RCC 7860 (cell line): ENCODE results near the gene CFAP52.
"Not testable (repeated sequence)": the region's sequence is repeated elsewhere in the genome, so short reads cannot be mapped to it uniquely, and the experiment has no call there.

Experiments used
- DNase-seq: peaks from one replicate; pipeline ENCODE4 v3.0.0-alpha.2; 2015; ENCODE audit warnings: low spot score
- FAIRE-seq: peaks from 2 replicates; lab custom pipeline; 2012; peaks lifted over from hg19 to GRCh38; lab: Jason Lieb, UNC

CFAP52 gene

DNA sequence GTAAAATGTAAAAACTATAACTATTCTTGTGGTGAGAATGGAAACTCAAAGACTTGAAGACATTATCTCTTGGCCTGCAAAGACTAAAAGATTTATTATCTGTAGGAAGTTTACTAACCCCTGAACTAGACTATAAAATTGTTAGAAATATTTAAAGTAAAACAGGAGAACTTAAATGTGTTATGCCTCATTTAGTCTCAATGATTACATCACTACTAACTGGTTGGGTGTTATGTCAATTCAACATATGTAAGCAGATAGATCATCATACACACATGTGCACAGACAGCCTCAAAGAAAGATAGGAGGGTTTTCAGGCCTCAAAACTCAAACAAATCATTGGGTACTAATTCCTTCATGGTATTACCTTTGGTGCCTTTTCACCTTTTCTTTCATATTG, 8.4 kb upstream of the CFAP52 start:
- no peak for FAIRE-seq
- DNase-seq: no peak

DNA sequence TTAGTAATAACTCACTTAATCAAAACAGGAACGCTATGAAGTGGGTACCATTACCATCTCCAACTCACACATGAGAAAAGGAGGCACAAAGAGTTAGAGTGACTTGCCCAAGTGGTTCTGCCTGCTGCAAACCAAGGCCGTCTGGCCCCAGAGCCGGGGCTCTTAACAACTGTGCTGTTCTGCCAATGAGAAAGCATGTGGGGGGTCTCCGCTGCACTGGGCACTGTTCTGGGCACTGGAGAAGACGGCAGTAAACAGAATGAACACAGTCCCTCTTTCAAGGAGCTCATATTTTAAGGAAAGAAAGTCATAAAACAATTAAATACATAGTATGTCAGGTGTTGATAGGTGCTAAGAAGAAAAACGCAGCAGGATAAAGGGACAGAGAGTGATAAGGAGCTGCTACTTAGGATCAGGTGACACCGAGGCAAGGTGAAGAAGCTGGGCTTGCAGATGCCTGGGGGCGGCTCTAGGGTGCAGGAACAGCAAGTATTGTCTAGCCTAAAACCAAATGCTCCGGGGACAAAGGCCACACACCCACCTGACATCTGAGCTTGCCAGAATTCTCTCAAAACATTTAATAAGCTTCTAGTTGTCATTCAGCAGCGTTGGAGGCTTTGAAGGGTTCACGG, 7.4 kb upstream of the CFAP52 start:
- no peak for FAIRE-seq
- no peak for DNase-seq

DNA sequence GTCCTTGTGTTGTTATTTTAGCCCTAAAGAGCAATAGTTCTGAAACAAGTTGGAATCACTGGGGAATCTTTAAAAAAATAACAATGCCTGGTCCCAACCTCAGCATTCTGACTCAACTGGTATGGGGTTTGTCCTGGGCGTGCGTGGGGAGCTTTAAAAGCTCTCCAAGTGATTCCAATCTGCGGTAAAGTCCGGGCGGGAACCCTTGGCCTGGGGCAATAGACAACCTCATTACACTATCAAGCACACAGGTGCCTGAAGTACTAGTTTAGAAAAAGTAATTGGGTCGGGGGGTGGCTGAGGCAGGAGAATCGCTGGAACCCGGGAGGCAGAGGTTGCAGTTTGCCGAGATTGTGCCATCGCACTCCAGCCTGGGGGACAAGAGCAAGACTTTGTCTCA, 5.2 kb upstream of the CFAP52 start:
- FAIRE-seq: no peak
- DNase-seq: no peak

DNA sequence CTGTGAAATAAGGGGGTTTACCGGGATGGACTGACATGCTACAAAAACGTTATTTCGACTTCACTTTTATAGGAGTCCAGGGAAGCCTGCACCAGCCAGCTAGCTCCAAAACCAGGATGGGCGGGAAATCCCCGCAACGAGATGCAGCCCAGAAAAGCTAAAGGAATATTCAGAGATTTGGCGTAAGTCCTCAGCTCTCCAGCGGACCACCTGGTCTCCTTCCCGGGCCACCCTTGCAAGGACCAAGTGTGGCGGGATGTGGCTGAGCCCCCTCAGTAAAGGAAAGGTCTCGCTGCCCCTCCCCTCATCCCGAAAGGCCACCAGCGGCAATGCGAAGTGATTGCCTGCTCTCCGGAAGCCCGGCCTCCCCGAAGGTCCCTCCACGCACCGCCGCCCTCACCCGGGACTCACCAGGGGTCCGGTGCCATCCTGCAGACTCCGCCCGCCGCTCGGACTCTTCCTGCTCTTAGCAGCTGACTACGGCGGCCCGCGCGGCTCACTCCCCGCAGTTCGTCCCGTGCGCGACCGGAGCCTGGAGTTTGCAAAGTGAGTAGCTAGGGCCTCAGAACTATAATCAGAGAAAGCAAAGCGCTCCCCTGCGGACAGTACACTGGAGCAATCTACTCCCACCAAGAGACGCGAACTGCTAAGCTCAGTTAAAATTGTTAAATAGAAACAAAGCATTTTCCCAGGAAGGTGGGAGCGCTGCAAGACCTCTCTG, 901 bp upstream of the CFAP52 start, which contains the start of gene STX8:
TSS of gene STX8 (minus strand) at position 440 of the 721 bp plus-strand sequence. CDS start at position 428, 12 bp downstream.
- FAIRE-seq (peak; percentile 69), DNase-seq (peak; percentile 86)

- FAIRE-seq (no peak), DNase-seq (no peak)
Measured at GRCh38 chr17:9577373-9577709, 899 bp downstream of the CFAP52 start.

DNA sequence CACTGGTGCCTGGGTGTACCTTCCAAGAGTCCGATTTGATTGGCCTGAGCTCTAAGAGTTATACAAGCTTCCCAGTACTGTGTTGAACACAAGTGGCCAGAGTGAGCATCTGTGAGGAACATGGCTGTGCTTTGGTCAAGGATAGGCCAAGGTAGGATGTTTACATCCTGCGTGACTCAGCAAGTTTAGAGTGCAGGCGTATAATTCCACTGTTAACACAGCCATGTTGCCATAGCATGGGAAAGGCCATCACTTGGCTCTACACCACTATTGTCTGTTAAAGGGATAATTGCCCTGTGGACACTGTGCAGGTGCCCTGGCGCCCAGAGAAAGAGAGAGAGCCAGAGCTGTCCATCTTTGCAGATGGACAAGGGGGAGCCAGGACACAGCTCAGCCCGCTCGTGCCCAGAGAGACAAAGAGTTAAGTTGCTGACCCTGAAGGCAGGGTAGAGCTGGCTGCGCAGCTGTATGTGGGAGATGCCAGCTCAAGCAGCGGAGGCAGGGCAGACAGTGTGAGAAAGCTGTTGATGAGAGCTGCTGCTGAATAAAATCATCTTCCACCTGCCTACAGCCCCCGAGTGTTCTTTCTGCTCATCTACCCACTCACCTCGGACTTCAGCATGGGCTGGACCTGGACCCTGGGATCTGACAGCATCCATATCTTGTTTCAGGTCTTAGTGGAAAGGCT, 11.7 kb downstream of the CFAP52 start:
- no peak for FAIRE-seq
- DNase-seq: no peak

DNA sequence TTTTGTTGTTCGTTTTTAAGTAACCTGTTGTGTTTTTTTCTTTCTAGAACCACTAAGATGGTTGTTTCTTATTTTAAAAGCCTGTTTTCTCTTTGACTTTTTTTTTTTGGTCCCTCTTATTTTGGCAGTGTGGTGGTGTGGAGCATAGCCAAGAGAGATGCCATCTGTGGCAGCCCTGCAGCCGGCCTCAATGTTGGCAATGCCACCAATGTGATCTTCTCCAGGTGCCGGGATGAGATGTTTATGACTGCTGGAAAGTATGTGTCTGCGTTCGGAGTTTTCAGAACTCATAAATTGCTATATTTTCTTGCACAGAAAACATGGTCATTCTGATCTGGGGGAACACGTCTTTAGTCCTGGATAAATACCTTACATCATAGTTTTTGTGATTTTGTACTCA, 17.6 kb downstream of the CFAP52 start:
- FAIRE-seq (no peak), DNase-seq (no peak)

GRCh38 chr17:9597638-9598037, 21.2 kb downstream of the CFAP52 start:
- DNase-seq, FAIRE-seq: not testable (repeated sequence)

DNA sequence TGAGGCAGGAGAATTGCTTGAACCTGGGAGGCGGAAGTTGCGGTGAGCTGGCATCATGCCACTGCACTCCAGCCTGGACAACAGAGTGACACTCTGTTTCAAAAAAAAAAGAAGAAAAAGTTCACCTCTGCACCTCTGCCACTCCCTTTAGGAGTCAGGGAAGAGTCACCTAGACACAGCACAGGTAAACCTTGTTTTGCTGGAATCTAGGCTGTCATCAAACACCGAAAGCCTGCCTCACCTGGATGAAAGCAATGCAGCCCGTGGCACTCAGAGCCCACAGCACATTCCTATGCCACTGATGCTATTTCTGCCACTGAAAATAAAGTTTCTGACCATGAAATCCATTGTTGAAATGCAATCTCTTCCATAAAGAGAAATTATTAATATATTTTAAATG, 22.2 kb downstream of the CFAP52 start:
- no peak for DNase-seq
- no peak for FAIRE-seq

DNA sequence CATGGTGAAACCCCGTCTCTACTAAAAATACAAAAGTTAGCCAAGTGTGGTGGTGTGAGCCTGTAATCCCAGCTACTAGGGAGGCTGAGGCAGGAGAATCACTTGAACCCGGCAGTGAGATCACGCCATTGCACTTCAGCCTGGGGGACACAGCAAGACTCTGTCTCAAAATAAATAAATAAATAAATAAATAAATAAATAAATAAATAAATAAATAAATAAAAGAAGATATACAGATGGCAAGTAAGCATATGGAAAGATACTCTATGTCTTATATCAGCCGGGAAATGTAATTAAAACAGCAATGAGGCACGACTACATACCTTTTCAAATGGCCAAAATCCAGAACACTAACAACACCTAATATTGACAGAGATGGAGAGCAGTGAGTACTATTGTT, 28.1 kb downstream of the CFAP52 start:
- not testable (repeated sequence) for DNase-seq, FAIRE-seq

DNA sequence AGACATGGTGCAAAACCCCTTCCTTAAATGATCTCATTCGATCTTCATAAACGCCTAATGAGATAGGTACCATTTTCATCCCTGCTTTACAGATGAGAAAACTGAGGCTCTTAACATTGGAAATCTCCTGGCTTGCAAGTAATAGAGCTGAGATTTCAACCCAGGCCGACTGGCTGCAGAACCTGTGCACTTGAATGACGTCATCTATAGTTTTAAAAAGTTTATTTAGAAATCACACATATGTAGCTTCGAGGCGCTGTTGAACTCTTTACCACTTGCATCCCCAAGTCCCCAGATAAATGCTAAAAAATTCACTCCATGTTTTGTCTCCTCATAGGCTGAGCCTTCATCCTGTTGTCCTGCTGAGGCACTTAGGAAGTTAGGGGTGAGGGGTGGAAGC, 30.0 kb downstream of the CFAP52 start:
- no peak for FAIRE-seq
- DNase-seq: no peak

GRCh38 chr17:9607058-9607457, 30.6 kb downstream of the CFAP52 start:
- not testable (repeated sequence) for DNase-seq

GRCh38 chr17:9611557-9611956, 35.1 kb downstream of the CFAP52 start:
- FAIRE-seq (no peak), DNase-seq (no peak)

More at GRCh38 chr17:9607058-9607457, 30.6 kb downstream of the CFAP52 start:
- not testable (repeated sequence) for FAIRE-seq

DNA sequence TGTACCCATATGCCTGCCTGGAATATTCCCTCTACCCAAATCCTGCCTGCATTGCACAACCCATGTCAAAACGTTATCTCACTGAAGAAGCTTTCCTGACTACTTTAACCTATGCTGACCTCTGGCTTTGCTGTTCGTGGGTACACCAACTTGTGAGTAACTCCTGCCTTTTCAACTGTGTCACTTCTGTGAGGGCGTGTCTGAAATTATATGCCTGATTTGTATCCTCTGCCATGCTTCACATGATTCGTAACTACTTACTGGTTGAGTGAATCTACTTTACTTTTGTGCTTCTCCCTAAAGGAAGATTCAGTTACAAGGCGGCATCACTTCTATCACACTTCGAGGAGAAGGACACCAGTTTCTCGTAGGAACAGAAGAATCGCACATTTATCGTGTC, 35.6 kb downstream of the CFAP52 start:
- FAIRE-seq: peak; percentile 97
- peak; percentile 84 for DNase-seq

DNA sequence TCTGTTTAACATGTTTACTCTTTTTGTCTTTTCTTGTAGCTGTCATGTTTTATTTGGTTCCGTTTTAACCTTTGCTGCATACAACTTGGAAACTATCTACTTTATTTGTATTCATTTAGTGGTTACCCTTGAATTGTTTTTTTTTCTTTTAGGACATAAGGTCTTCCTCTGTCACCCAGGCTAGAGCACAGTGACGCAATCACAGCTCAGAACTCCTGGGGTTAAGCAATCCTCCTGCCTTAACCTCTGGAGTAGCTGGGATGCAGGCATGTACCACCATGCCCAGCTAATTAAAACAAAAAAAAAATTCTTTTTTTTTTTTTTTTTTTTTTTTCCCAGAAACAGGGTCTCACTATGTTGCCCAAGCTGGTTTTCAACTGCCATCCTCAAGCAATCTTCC, 39.0 kb downstream of the CFAP52 start:
- no peak for DNase-seq
- no peak for FAIRE-seq

DNA sequence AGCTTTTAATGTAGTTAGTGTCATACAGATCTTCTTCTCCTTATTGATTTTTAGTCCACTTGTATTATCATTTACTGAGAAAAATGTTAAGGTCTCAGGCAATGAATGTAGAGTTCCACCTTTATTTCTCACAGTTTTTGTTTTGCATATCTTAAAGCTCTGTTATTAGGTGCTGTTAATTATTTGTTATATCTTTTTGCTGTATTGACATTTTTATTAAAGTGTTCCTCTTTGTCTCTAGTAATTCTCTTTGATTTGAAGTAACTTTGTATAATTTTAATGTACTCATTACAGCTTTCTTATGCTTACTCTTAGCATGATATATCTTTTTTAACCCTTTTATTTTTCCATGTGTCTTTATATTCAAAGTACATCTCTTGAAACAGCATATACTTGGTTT, 46.5 kb downstream of the CFAP52 start:
- DNase-seq: no peak
- no peak for FAIRE-seq

GRCh38 chr17:9628509-9628908, 52.1 kb downstream of the CFAP52 start:
- FAIRE-seq (no peak), DNase-seq (no peak)

DNA sequence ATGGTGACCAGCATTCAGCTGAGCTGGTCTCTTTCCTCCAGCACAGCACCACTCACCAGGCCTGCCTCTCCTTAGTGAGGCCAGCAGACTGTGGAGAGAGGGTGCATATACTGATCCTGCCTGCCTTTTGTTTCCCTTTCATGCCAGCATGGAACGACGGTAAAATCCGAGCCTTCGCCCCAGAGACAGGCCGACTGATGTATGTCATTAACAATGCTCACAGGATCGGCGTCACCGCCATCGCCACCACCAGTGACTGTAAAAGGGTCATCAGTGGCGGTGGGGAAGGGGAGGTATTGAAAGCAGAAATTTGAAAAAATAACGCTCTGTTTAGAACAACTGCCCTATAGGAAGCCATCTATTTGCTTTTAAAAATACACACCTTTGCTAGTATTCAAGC, 56.3 kb downstream of the CFAP52 start:
- FAIRE-seq: no peak
- no peak for DNase-seq

DNA sequence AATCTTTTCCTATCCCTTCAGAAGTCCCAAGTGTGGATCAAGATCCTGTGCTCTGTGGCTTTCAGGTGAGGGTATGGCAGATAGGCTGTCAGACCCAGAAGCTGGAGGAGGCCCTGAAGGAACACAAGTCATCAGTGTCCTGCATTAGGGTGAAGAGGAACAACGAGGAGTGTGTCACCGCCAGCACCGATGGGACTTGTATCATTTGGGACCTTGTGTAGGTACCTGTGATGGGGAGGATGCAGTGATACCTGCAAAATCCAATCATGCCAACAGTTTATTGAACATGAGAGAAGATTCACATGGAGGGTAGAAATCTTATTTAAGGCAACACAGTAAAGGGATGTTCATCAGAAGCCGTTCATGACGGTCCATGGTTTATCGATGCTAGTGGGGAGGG, 58.9 kb downstream of the CFAP52 start:
- DNase-seq: no peak
- FAIRE-seq: no peak

DNA sequence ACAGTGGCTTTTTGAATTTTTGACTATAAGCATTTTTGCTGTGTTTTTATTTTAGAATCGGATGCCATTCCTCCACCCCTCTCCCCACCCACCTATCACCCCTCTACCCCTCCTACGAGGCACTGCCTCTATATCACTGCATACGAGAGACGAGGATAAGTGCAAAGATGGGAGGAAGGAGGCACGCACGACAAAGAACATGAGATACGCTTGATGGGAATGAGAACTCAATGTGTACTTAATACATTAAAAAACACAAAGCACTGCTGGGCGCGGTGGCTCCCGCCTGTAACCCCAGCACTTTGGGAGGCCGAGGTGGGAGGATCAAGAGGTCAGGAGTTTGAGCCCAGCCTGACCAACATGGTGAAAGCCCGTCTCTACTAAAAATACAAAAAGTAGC, 60.1 kb downstream of the CFAP52 start:
- DNase-seq: no peak
- no peak for FAIRE-seq

GRCh38 chr17:9640388-9640787, 63.9 kb downstream of the CFAP52 start:
- not testable (repeated sequence) for DNase-seq, FAIRE-seq

DNA sequence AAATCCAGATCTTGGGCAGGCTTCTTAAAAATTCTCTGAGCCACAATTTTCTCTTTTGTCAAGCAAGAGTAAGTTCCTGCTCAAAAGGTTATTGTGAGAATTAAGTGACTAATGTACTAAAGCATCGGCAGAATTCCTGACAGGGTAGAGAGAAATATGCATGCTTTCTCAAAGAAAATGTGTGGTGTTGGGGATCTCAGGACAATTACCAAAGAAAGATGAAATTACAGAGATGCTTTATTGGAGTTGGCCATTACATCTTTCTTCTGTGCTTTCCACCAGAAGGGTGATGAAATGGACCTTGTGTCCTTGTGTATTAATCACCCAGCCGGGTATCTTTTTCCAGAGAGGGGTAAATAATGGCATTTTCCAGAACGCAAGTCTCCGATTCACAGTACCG, 67.2 kb downstream of the CFAP52 start:
- DNase-seq: no peak
- FAIRE-seq: no peak
